RKO (cell line): ENCODE measurements around the gene FAXDC2.
A peak's percentile ranks its signal among the peaks of the same experiment; 100 is the strongest.

ENCODE experiments used
- DNase-seq: peaks from one replicate; pipeline ENCODE4 v3.0.0-alpha.2; 2016; ENCODE audit warnings: low spot score

The FAXDC2 gene, protein sequence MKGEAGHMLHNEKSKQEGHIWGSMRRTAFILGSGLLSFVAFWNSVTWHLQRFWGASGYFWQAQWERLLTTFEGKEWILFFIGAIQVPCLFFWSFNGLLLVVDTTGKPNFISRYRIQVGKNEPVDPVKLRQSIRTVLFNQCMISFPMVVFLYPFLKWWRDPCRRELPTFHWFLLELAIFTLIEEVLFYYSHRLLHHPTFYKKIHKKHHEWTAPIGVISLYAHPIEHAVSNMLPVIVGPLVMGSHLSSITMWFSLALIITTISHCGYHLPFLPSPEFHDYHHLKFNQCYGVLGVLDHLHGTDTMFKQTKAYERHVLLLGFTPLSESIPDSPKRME

DNA sequence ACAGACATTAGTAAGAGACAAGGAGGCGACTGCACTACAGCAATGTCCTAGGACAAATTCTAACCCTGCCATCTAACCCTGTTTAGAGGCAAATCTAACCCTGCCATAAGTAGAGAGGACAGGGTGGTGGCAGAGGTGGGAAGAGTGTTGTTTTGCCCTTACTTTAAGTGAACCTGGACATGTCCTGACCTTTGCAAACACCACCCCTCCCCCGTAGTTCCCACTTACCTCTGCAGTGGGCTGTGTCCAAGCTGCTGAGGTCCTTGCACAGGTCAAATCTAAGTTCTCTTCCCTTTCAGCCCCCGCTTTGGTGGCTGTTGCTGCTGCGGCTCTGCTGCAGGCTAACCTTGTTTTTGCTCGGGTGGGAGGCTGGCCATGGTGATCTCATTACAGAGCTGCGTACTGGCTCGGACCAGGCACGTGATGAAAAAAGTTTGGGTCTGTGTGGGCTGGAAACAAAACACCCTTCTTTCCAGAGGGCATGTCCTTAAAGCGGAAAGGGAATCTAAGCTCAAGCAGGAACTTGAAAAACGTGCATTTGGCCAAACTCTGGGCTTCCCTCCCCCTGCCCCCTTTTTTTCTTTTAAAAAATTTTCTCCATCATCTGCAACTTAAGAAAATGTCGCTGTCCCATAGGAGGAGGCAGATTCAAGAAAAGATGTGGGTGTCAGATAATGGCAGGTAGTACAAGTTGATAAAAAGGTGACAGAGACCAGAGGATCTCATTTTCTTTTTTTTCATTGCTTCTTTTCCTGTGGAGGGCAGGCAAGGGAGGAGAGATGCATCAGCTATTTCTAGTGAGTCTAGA is at the start of gene FAXDC2:
Gene FAXDC2 (minus strand): TSS at position 349 of the 808 bp plus-strand sequence. CDS start 12,425 bp downstream, outside the sequence.
- DNase-seq = no peak

DNA sequence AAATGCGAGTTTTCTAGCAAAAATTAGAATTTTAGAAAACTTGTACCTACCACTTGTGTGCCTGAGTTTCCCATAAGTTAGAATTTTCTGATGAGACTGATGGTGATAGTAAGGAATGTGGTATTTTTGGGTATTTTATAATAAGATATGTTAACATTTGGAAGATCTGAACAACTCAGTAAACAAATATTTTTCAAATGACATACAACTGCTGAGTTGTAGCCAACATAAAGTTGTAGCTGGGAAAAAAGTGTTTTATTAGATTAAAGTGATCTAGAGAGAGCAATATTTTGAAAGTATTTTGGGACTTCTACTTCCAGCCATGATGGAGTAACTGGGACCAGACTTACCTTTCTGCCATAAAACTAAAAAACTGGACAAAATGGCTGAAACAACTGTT is 49.7 kb upstream of the FAXDC2 start:
- no peak for DNase-seq

DNA sequence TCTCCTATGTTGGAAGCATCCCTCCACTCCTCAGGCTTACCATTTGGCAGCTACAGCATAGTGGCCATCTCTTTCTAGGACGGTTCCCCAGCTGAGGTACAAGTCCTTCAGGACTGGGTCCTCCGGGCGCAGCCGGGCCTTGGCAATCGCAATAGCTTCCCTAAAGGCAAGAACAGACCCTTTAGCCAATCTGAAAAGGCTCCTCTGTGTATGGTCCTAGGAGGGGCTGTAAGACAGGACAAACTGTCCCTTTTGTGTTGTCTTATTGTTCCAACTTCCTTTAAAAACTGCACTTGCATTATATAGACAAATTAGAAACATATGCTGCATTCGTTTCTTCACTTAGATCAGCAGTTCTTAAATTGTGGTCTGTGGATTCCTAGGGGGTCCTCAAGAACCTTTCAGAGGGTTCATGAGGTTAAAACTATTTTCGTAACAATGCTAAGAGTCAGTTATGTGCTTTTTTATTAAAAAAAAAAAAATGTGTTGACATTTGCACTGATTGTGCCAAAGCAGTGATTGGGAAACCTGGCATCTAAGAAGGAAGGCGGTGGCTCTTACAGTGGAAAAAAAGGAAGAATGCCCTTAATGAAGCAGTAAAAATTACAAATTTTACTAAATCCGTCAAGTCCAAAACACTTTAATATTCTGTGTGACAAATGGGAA is 48.9 kb upstream of the FAXDC2 start:
- no peak for DNase-seq

DNA sequence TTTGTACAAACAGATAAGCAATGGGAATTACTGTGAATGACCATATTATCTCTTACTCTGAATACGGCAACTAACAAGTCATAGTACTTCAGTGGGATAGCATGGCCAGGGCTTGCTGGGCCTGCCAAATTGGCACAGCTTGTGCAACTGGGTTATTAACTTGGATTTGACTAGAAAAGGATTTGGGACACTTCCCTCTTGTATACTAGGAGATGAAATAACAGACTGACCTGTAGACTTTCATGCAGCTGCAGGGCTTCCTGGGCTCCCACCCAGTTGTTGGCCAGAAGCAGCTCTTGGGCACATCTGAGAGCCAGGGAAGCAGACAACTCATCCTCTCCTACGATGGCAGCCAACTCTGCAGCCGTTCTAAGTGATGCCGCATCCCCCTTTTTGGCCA is 47.8 kb upstream of the FAXDC2 start:
- DNase-seq = no peak

DNA sequence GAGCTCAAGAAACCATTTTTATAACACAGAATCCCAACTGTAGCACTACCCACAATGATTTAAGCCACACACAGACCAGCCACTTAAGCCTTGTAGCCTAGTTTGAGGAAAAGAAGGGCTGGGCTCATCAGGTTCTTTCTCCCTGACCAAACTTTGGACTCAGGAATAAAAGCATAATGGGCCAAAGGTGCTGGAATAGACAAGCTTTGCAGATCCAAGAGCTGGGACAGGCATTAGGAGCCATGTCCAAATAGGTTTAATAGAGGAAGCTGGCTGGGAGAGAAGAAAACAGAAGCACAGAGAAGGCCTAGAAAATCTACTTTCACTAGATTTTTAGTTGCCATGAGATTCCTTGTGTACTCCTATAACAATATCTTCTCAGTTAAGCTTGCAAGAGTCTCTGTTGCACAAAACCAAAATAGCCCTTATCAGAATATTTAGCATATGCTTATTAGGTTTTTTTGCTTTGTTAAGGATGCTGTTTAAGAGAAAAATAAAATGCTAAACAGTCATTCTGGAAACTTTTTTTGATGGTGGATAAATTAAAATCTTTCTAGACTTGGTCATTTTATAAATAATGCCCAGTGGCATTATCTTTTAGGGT is 46.3 kb upstream of the FAXDC2 start:
- no peak for DNase-seq

DNA sequence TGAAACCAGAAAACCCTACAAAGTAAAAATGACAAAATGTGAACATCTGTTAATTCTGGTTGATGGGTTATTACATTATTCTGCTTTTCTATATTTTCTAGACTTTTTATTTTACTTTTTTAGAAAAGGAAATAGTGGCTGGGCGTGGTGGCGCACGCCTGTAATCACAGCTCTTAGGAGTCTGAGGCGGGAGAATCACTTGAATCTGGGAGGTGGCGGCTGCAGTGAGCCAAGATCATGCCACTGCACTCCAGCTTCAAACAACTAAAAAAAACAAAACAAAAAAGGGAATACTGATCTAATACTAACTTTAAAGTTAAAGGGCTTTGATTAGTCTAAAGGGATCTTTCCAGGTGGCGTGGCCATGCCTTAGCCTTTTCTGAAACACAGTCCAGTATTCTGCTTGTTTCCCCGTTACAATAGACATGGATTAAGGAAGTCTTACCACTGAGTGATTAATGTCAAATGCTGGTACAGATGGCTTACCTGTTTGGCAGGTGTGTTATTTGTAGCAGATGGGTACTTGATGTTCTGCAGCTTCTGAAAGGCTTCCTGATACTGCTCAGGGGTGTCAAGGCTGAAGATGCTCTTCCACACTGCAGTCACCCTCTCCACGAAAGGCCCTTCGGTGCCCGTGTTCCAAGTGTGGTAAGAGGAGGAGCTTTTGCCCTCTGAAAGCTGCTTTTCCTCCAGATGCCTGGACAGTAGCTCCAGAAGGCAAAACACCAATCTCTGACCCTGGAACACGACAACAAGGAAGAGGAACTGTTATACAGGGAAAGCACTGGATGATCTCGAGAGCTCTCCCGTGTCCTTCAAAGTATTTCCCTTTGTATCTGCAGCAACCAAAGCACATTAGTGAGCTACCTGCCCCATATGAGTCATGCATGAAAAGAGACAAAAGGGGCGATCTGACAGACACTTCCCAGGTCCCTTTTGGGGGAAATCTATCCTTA is 45.5 kb upstream of the FAXDC2 start:
- DNase-seq = no peak

DNA sequence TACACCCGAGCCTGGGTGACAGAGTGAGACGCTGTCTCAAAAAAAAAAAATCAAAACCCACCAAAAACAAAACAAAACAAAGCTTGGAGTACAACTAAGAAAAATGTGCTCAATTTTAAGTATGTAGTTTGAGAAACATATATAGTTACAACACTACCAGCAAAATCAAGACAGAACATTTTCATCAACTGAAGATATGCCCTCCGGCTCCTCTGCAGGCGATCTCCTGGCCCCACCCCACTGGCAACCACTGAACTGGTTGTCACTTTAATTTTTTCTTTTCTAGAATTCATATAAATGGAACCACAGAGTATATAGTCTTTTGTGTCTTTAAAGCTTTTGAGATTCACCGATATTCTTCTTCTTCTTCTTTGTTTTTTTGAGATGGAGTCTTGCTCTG is 43.0 kb upstream of the FAXDC2 start:
- DNase-seq = no peak

DNA sequence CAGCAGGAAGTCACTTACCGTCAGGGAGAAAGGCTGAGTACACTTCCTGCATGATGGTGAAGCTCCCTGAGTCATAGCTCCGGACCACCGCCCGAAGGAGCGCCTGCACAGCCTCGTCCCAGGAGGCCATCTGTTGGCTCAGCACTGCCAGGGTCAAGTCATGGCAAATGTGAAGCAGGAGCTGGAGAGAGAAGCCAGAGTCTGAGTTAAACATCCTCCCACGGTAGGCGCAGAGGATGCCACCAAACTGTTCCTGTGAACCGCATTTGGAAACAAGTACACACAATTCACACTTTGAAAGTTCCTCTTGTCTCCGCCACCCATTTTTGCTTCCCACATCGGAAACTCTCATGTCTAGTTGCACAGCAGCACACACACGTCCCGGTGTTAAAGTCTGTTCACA is 42.0 kb upstream of the FAXDC2 start:
- DNase-seq = no peak

DNA sequence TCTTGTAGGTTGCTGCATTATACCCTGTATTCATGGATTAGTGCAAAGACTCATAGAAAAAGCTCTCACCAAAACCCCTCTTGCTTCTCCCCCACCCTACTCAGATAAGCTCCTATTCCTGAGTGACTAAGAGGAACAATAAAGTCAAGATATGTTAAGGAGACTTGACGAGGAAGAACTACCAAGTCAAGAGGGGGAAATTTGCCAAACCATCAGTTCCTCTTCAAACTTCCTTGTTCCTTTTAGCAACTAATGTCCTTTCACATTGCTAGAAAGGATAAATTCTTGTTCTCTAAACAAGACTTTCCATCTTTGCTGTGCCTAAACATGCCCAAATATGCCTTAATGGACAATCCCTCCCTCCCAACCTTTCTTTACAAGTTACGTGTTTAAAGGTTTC is 35.0 kb upstream of the FAXDC2 start:
- no peak for DNase-seq

DNA sequence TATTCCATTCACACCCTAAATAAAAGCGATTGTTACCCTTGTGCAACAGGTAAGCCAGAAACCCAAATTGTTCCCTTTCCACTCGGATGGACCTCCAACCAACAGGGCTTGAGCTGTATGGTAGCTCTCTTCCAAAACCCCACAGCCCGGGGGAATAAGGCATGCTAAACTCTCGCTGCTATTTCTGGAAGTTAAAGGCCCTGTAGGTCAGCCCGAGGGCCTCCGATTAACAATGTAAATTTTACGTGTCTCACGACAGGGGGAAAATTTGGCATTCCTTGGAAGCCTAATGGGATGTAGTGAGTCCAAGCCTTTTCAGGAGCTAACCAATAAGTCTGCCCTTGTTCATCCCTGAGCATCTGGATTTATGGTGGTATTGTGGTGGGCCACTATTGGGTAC is 34.0 kb upstream of the FAXDC2 start:
- no peak for DNase-seq

DNA sequence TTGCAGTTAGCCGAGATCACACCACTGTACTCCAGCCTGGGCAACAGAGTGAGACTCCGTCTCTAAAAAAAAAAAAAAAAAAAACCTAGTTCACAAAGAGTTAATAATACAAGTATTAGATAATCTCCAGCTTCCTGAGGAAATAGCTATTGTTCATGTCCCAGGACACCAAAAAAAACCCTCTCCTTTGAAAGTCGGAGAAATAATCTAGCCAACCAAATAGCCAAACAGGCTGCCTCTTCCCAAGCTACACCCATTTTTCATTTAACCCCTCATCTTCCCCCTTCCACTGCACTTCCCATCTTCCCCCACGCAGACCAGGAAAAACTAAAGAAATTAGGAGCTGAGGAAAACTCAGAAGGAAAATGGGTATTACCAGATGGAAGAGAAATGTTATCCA is 31.6 kb upstream of the FAXDC2 start:
- no peak for DNase-seq

DNA sequence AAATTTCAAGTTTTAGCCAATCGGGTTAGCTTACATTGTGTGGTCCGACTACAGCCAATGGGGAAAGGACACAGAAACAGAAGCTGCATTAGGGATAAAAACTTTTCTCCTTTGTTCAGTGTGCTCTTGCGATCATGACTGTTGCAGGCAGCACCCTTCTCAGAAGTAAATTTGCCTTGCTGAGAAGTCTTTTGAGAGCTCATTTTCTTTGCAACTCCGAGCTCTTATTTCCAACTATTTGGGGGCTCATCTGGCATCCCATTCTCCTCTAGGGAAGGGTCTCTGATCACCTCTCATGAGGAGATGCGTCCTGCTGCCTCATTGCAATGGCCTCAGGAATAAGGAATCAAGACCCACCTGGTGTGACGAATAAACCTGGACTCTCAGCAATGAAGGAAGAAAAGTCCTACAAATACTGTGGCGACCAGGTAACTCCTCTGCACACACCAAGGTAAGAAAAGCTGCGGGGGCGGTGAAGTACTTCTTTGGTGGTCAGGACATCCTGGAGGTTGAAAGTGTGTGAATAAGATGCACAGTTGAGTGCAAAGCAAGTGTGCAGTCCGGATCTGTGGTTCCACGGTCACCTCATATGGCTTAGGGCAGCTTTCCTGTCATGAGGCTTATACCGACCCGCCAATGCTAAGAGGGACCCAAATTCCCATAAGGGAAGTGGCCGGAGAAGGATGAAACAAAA is 28.4 kb upstream of the FAXDC2 start:
- DNase-seq = peak; percentile 51

DNA sequence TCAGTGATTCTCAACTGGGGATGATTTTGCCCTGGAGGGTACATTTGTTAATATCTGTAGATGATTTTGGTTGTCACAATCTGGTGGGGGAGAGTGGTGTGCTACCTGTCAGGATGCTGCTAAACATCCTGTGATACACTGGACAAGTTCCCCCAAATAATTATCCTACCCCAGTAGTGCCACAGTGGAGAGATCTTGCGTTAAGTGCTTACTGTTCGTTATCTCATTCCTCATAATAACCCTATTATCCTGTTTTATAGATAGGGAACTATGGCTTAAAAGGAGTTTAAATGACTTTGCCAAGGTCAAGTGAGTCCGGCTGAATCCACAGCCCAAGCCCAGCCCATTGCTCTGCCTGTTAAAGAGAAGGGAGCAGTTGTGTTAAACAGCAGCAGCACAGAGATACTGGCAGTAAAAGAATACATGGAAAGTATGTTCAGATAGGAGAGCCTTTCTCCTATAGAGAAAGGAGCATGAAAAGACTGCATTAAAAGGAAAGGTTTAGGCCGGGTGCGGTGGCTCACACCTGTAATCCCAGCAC is 23.5 kb upstream of the FAXDC2 start:
- no peak for DNase-seq

DNA sequence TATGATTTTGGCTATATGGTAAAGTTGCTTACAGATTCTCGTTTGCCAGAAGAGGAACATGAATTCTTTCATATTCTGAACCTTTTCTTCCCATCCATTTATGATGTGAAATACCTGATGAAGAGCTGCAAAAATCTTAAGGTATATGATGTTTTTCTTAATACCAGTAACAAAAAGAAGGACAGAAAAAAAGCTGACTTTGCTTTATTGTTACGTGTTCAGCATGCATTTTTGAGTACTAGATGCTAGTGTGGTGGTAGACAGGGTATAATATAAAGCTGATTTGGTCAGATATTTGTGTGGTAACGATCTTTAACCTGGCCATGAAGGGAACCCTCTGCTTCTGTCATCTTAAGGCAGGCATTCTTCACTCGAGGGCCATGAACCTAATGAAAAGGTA is 21.3 kb upstream of the FAXDC2 start:
- DNase-seq = no peak

DNA sequence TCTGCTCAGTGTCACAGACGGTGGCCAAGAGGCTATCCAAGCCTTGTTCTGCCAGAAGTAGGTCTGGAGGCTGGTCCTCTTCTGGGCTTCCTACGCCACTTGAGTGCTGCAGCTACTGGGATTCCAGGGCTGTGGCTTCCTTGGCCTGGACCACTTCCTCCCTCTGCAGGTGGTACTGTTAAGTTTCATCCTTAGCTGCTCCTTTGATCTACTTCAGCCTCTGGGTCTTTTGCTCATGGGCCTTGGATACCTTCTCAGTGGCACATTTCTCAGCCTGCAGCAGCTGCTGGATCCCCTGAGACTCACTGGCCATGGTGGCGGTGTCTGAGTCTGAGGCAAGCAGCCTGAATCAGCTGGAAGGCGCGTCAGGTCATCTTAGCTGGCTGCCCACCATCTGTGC is 18.3 kb upstream of the FAXDC2 start:
- DNase-seq = no peak

DNA sequence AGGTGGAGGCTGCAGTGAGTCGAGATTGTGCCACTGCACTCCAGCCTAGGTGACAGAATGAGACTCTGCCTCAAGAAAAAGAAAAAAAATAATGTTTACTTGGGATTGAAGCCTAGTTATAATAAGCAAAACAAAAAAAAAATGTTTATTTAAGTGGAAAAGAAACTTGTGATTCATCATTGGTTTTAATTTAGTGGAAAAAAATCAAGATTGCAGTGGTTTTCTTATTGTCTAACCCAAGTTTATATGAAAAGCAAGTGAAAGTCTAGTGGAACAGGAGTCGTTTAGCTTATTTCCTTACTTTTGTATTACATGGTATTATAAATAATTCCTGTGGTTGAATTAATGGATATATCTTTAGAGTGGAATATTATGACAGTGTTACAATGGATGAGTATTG is 16.4 kb upstream of the FAXDC2 start:
- DNase-seq = no peak

DNA sequence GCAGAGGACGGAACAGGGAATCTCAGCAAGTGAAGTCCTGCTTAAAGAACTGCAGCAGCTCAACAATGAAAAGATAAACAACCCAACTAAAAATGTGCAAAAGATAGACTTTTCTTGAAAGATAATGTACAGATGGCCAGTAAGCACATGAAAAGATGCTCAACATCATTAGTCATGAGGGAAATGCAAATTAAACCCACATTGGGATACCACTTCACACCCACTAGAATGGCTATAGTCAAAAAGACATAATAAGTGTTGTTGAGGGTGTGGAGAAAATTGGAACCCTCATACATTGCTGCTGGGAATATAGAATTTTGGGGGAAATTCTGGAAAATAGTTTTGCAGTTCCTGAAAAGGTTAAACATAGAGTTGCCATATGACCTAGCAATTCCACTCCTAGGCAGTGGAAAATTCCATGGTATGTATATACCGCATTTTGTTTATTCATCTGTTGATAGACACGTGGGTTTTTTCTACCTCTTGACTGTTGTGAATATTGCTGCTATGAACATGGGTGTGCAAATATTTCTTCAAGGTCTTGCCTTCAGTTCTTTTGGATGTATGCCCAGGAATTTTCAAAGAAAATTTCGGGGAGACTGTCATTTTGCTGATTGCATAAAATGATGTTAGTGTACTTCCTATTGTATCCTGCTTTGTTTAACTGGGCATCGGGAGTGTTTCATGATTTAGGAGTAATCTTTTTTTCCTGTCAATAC is 15.2 kb upstream of the FAXDC2 start:
- DNase-seq = no peak

DNA sequence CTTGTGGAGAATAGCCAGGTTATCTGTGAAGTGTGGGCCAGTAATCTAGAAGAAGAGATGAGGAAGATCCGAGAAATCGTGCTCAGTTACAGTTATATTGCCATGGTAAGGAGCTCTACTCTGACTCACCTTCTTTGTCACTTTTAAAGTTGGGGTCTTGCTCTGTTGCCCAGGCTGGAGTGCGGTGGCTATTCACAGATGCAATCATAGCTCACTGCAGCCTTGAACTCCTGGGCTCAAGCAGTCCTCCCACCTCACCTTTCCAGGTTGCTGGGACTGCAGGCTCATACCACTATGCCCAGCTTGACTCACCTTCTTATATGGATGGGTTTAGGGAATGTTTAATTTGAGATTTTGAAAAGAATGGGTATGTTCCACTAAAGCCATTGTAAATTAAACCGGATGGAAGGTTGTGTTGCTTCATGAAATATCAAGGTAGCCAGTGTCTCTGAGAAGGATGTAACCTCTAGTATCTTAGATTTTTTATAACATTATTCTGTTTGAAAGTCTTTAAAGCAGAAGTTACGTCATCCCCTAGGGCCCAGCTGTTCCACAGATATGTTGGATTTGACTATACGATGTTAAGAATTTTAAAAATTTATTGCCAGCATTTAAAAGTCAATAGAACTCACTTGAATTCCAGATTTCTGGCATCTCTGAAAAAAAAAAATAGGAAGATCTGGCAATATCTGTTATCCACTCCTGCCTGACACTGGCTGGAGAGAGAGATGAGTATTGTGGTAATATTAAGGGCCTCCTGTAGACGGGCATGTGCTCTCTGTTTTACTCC is 13.1 kb upstream of the FAXDC2 start:
- no peak for DNase-seq

DNA sequence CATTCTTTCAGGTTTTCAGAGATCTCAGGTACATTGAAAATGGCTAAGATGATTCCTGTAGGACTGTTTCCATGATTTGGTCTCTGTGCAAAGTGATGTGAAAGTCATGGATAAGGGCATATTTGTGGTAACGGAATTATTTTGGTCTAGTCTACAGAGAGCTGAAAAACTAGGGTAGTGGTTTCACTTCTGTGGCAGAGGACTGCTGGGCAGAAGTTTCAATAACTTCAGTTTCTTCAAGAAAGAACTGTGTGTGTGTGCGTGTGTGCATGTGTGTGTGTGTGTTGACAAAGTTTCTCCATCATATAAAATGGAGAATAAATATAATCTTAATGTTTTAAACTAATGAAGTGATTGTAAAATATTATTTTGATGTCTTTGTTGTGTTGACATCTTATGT is 12.4 kb upstream of the FAXDC2 start:
- DNase-seq = no peak
